HG02623 (cell line): ENCODE data around the gene C15orf61.

Experiments
- ATAC-seq: cut with Tn5 transposase; IDR thresholded peaks from one replicate; pipeline ENCODE4 v1.9.1; 2021; ENCODE audit warnings: moderate library complexity; ENCODE audit not compliant: unreplicated experiment

C15orf61 gene

DNA sequence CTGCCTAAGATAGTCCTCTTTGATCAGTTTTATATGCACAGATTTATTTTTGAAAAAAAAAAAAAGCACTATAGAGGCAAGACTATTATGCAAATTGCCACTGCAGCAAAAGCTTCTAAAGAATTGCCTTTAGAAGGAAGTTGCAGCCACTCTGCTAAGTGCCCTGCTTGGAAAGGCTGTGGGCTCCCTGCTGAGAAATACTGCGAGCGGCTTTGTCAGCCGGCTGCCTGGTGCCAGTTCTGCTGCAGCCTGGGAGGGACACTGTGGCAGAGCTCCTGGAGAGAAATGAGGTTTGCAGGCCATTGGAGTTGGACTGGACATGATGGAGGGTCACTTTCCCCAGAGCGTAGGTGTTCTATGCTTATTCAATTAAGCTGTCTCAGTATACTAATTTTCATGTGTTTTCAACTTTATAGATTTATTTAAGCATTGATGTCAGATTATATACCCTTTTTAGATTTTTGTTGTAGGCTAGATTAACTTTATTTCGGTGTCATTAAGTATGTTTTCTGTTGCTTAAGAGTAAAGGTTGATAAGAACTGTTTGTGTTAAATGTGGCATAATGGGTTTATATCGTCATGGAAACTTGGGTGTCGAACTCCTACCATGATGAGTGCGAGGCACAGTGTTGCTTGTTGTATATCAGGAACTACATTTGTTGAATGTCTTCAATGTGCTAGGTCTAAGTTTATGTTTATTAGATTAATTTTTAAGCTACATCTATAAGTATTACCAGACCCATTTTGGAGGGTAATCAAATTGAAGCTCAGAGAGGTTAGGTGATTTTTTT is 28.1 kb downstream of the C15orf61 start:
- no peak for ATAC-seq

DNA sequence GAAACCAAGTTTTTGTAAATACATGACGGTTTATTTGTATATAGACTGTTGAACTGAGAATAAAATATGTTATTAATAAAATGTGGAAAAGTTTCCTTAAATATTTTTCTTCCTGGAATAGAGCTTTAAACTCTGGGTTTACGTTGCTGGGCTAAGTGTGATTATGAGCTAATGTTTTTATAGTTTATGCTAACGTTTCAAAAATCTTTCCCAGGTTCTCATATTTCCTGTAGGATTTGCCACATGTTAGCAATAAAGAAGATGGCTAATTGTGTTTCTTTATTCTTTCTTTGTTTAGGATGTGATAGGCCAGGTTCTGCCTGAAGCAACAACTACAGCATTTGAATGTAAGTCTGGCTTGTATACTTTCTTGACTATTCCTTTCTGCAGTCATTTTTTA is 28.8 kb downstream of the C15orf61 start:
- ATAC-seq = no peak

DNA sequence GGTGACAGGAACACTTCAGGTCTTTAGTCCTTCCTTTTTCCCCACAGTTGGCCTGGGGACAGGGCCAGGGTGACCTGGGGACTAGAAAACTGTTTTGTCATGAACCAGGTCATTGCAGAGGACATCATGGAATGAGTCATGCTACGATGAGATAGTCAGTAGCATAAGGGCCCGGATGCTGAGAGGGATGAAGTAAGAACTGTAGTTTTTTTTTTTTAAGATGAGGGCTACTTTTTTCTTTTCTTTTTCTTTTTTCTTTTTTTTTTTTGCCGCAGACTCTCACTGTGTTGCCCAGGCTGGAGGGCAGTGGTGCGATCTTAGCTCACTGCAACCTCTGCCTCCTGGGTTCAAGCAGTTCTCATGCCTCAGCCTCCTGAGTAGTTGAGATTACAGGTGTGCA is 29.6 kb downstream of the C15orf61 start:
- ATAC-seq = no peak

DNA sequence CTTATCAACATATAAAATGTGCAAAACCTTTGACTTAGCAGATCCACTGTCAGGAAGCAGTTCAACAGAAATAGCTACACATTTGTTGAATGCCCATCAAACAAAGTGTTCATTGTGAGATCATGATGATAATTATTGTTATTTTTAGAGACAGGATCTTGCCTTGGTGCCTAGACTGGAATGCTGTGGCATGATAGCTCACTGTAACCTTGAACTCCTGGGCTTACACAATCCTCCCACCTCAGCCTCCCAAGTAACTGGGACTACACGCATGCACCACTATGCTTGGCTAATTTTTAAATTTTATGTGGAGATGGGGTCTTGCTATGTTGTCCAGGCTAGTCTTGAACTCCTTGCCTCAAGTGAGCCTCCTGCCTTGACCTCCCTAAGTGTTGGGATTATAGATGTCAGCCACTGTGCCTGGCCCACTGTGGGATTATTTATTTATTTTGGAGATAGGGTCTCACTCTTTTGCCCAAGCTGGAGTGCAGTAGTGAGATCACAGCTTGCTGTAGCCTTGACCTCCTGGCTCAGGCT is 30.3 kb downstream of the C15orf61 start:
- ATAC-seq = no peak

DNA sequence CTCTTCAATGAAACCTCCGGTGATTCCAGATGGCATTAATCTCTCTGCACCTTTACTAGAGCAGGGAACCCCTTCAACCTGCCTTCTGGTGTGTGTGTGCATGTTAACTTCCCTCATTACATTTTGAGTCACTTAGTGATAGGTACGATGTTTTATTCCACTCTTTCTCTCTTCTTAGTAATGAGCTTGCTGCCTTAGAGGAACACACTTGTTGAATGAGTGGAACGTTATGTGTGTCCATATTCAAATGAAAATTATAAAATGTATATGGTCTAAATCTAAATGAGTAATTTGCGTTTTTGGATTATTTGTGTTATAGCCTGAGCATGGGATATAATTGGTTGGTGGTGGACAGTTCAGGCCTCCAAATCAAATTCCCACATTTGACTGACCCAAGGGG is 33.6 kb downstream of the C15orf61 start:
- ATAC-seq = no peak

DNA sequence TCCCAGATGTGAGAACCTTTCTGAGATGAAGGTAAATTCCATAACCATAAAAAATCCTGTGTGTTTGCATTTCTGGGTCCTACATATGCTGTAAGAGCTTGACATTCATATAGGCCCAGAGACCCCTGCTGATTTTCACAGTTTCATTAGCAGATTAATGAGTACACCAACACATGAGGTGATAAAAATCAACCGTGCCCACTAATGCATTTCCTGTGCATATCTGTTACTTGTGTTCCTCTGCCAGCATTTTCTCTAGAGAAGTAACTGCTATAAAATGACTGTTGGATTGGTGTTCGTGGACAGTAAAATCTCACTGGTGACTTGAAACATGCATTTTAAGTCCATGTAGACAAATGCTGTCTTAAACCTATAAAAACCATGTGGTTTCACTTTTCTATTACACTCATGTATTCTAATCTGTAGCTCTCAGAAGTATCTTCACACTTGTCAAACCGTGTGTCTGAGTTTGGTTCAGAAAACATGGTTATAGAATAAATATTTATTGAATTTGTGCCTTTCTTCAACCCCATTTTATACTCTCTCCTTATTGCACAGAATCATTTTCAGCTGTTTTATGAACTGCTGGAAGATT is 36.1 kb downstream of the C15orf61 start:
- no peak for ATAC-seq

DNA sequence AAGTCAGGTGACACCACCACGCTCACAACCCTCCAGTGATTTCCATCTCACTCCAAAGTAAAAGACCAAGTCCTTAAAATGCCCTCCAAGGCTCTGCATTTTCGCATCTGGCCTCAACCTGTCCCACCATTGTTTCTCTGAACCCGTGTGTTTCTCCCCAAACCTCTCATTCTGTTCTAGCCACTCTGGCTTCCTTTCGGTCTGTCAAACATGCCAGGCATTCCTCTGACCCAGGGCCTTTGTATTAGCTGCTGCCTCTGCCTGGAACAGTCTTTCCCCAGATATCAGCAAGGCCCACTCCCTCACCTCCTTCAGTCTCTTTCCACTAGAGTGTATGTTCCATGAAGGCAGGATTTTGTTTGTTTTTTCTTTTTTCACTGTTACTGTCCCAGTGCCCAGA is 37.6 kb downstream of the C15orf61 start:
- ATAC-seq = no peak

DNA sequence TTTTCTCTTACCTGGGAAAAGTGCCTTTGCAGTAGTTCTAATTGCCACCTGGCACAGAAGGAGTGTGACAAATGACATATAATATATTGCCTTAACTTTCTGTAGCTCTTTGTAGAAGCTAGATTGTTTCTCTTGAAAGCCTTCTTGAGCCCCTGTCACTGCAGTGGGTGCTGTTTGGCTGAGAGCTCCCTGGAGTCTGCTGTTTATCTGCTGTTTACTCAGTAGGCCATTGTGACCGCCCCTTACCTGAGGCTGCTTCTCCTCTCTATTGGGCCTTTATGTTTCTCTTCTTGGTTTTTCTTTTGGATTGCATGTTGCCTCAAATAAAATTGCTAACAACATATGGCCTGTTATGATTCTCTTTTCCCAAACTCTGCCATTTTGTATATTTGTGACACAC is 38.2 kb downstream of the C15orf61 start:
- ATAC-seq = no peak

DNA sequence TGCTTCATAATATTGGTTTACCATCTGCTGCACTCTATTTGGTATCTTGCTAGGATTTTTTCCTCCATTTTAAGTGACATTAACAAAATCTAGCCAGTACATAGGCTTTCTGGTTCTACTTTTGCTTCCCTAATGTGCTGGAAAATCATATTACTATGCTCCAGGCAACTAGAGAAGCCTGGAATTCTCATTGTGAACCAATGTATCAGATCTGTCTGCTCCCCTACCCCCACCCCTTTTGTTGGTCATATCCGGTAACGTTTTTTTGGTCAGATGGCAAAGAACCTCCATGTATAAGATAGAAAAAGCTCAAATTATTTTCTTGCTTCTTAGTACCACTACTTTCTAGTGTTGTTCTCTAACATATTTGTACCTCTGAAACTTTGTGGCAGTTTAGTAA is 38.6 kb downstream of the C15orf61 start:
- no peak for ATAC-seq

DNA sequence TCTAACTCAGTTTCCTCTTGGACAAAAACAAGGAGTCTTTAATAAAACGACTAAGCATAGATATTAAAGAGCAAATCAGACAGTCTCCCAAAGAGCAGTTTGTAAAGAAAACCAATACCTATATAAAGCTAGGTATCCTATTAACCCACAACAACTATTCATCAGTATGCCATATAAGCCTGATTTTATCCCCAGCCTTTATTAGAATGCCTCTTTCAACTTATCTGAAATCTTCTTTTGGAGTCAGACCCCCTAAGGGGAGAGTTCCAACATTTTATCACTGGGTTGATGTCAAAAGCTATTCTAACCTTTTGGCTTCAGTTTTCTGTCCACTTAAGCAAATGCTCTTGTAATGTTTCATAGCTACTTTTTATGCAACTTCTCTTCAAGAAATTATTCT is 39.4 kb downstream of the C15orf61 start:
- no peak for ATAC-seq

DNA sequence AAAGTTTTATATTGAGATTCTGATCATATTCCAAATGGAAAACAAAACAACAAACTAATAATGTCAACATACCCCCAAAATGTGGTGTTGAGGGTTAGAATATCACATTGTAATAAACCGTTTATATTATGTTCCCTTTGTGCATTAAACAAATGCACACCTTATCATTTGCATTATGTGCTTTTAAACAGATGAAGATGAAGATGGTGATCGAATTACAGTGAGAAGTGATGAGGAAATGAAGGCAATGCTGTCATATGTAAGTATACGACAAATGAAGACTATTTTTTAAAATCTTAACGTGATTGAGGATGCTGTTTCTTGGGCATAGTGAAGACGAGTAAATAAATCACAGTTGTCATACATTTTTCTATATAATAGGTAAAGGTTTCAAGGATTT is 42.2 kb downstream of the C15orf61 start:
- ATAC-seq = no peak

DNA sequence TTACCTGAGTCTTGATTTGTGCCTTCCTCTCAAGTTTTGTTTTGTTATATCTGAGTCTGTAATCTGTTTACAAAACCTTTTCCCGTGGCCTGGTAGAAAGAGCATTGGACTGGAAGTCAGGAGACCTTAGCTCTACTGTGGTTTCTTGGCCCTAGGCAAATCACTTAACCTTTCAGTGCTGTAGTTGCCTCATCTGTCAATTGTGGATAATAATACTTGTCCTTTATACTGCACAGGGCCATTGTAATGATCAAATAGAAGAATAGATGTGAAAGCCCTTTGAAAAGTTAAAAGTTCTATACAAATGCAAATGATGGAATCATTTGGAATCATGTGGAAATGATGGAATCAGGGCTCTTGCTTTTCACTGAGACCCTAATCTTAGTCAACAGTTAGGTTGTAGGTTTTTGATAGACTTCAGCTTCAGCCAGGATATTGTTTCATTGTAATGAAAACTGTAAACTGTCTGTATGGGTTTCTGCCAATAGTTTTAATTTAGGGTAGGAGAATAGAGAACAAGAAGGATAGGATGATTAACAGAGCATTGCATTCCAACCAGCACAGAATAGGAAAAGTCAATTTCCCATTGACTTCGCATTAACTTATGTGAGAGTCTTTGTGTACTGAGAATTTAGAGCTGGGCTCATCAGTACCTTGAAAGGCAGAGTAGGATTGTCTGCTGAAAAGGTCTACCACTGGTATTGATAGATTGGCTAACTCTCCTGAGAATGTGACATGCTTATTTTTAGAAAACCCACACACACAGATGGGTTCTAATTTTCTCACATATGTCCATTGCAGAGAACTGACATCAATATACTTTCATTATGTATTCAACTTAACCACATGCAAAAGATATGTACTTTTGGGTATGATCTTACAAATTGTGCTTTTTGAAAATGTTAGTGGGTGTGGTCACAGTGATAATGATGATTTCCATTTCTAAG is 43.4 kb downstream of the C15orf61 start:
- ATAC-seq = peak; percentile 84

DNA sequence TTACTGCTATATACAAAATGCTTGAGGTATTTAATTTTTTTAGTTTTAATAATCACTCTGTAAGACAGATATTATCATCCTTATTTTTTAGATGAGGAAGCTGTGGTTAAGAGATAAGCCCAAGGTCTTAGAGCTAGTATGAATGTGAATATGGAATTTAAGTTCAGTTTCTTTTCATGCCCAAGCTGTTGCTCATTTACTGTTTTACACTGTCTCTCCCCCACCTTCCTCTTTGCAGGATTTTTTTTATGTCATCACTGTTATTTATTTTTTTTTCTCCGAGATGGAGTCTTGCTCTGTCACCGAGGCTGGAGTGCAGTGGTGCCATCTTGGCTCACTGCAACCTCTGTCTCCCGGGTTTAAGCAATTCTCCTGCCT is 44.0 kb downstream of the C15orf61 start:
- ATAC-seq = peak; percentile 10

DNA sequence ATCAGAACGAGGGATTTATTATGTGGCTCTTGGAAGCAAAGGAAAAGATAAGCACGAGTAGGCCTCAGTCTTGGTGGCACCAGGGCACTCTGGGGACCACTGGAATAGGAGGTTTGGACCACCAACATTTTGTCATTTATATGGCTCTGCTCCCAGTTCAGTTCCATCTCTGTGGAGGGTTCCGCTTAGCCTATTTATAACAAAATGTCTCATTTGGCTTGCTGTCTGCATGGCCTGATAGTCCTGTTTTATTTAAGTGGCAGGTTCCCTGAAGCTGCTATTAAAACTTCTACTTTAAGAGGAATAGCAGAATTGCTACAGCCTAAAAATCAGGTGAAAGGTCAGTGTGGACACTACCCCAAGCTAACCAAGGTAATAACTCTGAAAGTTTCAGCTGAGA is 48.7 kb downstream of the C15orf61 start:
- no peak for ATAC-seq

DNA sequence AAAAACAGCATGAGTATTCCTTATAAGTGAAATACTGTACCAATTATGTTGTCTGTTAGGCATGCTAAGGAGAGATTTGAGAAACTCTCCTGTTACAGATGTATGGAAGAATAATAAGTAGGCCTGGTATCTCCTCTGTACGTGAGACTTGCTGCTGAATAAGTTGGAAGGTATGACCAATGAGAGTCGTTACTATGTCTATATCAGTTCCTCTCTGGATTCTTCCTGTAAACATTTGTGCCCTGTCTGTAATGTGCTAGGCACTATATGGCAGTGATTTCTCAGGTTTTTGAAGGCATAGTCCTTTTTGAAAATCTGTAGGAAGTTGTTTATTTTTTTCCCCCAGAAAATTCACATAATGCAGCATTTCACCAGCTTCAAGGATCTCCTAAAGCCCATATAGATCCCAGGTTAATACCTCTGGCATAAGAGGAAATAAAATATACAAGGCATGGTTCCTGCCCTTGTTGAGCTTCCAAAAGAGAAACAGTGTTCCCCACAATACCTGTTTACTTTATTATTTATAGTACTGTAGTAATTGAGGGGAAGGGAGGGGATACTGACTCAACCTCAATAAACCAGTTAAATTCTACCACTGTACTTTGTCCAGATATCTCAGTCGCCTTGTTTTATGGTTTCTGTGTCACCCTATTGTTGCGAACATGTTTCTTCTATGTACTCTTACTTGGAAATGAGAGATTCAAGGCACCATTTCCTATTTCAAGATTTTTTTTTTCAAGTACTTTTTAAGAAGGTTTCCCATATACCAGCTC is 50.1 kb downstream of the C15orf61 start:
- no peak for ATAC-seq

DNA sequence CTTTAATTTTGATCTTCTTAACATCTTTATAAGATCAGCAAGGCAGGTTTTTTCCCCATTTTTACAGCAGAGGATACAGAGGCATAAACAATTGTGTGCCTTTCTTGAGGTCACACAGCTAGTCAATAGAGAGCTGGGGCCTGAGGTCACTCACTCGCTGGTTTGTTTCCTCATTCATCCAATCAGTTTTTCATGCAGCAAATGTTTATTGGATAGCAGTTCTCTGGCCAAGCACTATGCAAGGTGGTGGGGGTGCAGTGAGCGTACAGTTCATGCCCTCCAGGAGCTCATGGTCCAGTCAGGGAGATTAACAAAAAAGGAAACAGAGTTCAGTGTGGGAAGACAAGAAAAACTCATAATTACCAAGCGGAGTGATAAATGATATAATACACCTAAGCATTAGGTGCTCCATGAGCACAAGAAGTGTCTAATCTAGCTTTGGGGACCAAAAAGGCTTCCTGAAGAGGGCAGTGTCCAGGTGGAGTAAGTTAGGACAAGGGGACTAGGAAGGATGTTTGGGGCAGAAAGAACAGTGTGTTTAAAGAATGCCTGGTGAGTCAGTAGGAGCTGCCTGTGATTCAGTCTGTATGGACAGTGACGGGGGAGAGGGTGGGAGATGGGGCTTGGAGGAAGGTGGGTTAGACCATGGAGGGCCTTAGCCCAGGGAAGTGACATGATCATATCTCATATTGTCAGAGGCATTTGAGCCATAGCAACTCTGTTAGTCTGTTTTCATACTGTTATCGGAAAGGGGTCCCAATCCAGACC is 50.9 kb downstream of the C15orf61 start:
- ATAC-seq = no peak

DNA sequence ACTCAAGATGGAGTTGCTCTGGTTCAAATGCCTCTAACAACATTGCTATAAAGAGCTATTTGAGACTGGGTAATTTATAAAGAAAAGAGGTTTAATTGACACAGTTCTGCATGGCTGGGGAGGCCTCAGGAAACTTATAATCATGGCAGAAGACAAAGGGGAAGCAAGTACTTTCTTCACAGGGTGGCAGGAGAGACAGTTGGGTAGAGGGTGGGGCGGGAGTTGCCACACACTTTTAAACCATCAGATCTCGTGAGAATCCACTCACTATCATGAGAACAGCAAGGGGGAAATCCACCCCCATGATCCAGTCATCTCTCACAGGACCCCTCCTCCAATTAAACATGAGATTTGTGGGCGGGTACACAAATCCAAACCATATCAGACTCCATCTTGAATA is 52.3 kb downstream of the C15orf61 start:
- no peak for ATAC-seq

DNA sequence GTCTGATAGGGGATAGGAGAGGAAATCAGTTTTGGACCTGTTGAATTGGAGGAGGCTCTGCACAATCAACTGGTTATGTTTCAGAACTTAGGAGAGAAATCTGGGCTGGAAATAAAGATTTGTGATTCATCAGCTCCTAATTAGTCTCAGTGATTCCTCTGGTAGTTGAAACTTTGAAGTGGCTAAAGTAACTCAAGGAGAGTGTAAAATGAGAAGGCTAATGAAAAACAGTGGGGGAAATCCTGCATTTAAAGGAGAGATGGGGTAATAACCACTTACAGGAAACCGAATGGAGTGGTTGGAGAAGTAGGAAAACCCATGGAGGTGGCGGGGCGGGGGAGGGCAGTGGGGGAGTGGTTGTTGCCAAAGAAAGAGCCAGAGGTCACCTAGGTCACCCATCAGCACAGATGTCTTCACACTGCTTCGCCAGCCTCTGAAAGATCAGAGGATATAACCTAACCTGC is 54.1 kb downstream of the C15orf61 start:
- no peak for ATAC-seq

DNA sequence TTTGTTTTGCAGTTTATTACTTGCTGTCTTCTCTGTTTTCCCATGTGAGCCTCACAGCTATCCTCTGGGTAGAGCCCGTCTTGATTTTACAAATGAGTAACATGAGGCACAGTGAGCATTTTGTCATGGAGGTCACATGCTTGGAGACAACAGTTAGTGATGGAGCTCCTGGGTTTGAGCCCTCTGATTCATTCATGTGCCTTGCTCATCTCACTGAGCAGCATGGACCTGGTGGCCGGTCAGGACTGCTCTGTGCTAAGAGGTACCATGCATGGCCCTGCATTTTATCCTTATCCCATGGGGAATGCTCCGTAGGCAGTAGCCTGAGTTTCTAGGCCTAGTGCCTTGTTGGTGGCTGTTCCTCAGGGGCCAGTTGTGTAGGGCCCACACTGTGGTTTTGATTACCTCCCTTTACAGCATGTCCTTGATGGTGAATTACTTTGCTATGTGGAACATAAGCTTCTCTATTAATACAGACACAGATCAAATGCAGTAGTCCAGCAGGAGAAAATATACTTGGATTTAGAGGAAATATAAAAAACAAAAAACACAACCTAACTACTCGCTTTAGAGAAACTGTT is 57.2 kb downstream of the C15orf61 start:
- no peak for ATAC-seq

DNA sequence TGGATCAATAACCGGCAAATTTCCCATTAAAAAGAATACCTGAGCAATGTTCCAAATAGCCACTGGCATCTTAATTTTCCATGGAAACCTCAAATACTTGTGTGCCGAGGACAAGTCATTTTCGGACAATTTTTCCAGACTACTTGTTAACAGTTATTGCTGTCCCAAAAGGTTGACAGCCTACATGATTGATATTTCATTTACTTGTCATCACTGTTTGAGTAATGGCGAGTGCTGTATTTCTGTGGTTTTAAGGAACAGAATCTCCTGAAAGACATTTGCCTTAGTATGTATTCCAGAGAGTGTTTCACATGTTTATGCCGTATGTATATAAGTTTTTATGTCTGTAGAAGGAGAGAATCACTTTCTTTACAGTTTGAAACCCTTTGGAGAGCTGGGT is 58.2 kb downstream of the C15orf61 start:
- no peak for ATAC-seq
